Measurements from ENCODE around the gene RFLNA.

GRCh38 chr12:124299628-124300388 is 4.9 kb downstream of the RFLNA start:
- TF ChIP-seq POLR2AphosphoS5 (IDR thresholded peaks at IDR 0.05; ENCODE audit: low read depth, low read length) (no peak), REST (IDR thresholded peaks at IDR 0.05; ENCODE audit: insufficient read depth in 1 of 2, low read depth in 2 of 2, low read length in 2 of 2) (no peak), TAF1 (IDR thresholded peaks at IDR 0.05; ENCODE audit: borderline replicate concordance, insufficient read depth, low read length) (no peak), SIN3A (IDR thresholded peaks at IDR 0.05; ENCODE audit: borderline replicate concordance, insufficient read depth, low read length) (no peak), FOXP2 (optimal IDR thresholded peaks at IDR 0.05; ENCODE audit: borderline replicate concordance, extremely low read depth, extremely low read length, insufficient read depth) (no peak)

Measured in PFSK-1 (cell line).